Measurements from ENCODE around the gene SLC49A3.
"Not testable (repeated sequence)": the region's sequence is repeated elsewhere in the genome, so short reads cannot be mapped to it uniquely, and the experiment has no call there.

The SLC49A3 gene

GRCh38 chr4:688854-689681 lies at the start of gene SLC49A3:
Gene SLC49A3 (minus strand): TSS chr4:689151. CDS start chr4:689127, 24 bp downstream.
- DNase-seq, result no peak

GRCh38 chr4:736561-736960 lies 47.6 kb upstream of the SLC49A3 start:
- not testable (repeated sequence) for DNase-seq

- DNase-seq, result no peak
Observed at GRCh38 chr4:735583-735982, 46.6 kb upstream of the SLC49A3 start.

GRCh38 chr4:734951-735350 lies 46.0 kb upstream of the SLC49A3 start:
- DNase-seq, result no peak

- DNase-seq, result no peak
Observed at GRCh38 chr4:734075-734474, 45.1 kb upstream of the SLC49A3 start.

GRCh38 chr4:733631-733980 lies 44.7 kb upstream of the SLC49A3 start:
- DNase-seq, result peak in 1 of 3 experiments; percentile 22

- no peak for DNase-seq
Observed at GRCh38 chr4:732911-733630, 44.1 kb upstream of the SLC49A3 start.

GRCh38 chr4:732486-732885 lies 43.5 kb upstream of the SLC49A3 start:
- no peak for DNase-seq

- not testable (repeated sequence) for DNase-seq
Observed at GRCh38 chr4:731954-732353, 43.0 kb upstream of the SLC49A3 start.

- not testable (repeated sequence) for DNase-seq
Observed at GRCh38 chr4:730946-731904, 42.3 kb upstream of the SLC49A3 start.

- DNase-seq, result no peak
Observed at GRCh38 chr4:730511-730910, 41.6 kb upstream of the SLC49A3 start.

GRCh38 chr4:729336-730315 lies 40.7 kb upstream of the SLC49A3 start:
- no peak for DNase-seq

- no peak for DNase-seq
Observed at GRCh38 chr4:727576-727975, 38.6 kb upstream of the SLC49A3 start.

- peak in 2 of 3 experiments; percentile 24 to 29 for DNase-seq
Observed at GRCh38 chr4:726838-727237, 37.9 kb upstream of the SLC49A3 start.

GRCh38 chr4:726235-726787 lies 37.4 kb upstream of the SLC49A3 start:
- DNase-seq, result no peak

- DNase-seq, result no peak
Observed at GRCh38 chr4:725391-726234, 36.7 kb upstream of the SLC49A3 start.

GRCh38 chr4:723751-724530 lies 35.0 kb upstream of the SLC49A3 start:
- DNase-seq, result no peak

- DNase-seq, result no peak
Observed at GRCh38 chr4:722851-723360, 34.0 kb upstream of the SLC49A3 start.

GRCh38 chr4:722169-722725 lies 33.3 kb upstream of the SLC49A3 start:
- no peak for DNase-seq

Measured in NCI-H1417 (cell line).